GM13976 (cell line): ENCODE results near the gene SETDB2.
A peak's percentile ranks its signal among the peaks of the same experiment; 100 is the strongest.

ENCODE experiments used
- DNase-seq: peaks from one replicate; pipeline ENCODE4 v3.0.0; 2012; ENCODE audit warnings: low spot score
- in situ Hi-C: fragments of 300-500 bp; cut with MboI; formaldehyde crosslinking; loops from one replicate; pipeline ENCODE4 v1.12.0; 2022; ENCODE audit warnings: low sequenced_read_pairs, mixed read lengths, inconsistent platforms; ENCODE audit not compliant: unreplicated experiment
- TF ChIP-seq, protein P1 (sequence below): IDR thresholded peaks from 2 replicates; pipeline ENCODE4 v1.5.1; 2012; ENCODE audit warnings: borderline replicate concordance, mild to moderate bottlenecking; ENCODE audit not compliant: insufficient read depth; ENCODE audit errors: extremely low read depth, missing control alignments, control extremely low read depth

SETDB2 gene

GRCh38 chr13:49410477-49410876 is 33.6 kb upstream of the SETDB2 start:
- peak; percentile 24 for DNase-seq
- in situ Hi-C loops: no loop called here
- TF ChIP-seq, protein P1, sequence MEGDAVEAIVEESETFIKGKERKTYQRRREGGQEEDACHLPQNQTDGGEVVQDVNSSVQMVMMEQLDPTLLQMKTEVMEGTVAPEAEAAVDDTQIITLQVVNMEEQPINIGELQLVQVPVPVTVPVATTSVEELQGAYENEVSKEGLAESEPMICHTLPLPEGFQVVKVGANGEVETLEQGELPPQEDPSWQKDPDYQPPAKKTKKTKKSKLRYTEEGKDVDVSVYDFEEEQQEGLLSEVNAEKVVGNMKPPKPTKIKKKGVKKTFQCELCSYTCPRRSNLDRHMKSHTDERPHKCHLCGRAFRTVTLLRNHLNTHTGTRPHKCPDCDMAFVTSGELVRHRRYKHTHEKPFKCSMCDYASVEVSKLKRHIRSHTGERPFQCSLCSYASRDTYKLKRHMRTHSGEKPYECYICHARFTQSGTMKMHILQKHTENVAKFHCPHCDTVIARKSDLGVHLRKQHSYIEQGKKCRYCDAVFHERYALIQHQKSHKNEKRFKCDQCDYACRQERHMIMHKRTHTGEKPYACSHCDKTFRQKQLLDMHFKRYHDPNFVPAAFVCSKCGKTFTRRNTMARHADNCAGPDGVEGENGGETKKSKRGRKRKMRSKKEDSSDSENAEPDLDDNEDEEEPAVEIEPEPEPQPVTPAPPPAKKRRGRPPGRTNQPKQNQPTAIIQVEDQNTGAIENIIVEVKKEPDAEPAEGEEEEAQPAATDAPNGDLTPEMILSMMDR: no peak

- in situ Hi-C loops: no loop called here
- TF ChIP-seq, protein P1: no peak
- no peak for DNase-seq
These were observed 32.7 kb upstream of the SETDB2 start for GRCh38 chr13:49411353-49411752.

DNA sequence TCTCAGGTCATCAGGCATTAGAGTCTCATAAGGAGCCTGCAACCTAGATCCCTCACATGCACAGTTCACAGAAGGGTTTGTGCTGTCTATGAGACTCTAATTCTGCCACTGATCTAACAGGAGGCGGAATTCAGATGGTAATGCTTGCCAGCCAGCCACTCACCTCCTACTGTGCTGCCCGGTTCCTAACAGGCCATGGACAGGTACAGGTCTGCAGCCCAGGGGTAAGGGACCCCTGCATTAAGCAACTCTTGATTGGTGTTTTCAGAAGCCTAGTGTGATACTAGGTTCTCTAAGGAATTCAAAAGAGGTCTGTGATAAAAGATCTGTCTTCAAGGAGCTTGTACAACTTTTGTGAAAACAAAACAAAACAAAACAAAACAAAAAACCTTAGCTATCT is 31.3 kb upstream of the SETDB2 start:
- in situ Hi-C loops: no loop called here
- no peak for DNase-seq
- TF ChIP-seq, protein P1: no peak

- DNase-seq: no peak
- TF ChIP-seq, protein P1: no peak
- in situ Hi-C loops: no loop called here
These were observed 26.9 kb upstream of the SETDB2 start for GRCh38 chr13:49417161-49417560.

DNA sequence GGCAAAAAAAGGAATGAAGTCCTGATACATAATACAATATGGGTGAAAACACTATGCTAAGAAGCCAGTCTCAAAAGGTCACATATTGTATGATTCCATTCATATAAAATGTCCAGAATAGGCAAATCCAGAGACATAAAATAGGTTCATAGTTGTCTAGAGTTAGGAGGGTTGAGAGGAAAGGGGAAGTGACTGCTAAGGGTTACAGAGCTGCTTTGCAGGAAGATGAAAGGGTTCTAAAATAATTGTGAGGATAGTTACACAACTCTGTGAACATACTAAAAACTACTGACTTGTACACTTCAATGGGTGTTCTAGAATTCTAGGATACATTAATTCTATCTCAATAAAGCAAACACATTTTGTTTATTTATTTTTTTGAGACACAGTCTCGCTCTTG is 25.9 kb upstream of the SETDB2 start:
- no peak for DNase-seq
- TF ChIP-seq, protein P1: no peak
- in situ Hi-C loops: no loop called here

DNA sequence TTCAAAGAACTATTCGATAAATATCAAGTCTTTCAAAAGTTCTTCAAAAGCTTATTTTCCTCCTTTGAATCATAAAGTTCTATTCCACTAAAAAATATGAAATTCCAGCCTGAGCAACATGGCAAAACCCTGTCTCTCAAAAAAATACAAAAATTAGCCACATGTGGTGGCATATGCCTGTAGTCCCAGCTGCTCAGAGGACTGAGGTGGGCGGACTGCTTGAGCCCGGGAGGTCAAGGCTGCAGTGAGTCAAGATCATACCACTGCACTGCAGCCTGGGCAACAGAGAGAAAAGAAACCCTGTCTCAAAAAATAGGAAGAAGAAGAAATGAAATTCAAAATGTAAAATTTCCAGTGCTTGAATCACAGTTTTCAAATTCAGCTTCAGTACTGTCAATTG is 24.8 kb upstream of the SETDB2 start:
- DNase-seq: no peak
- in situ Hi-C loops: no loop called here
- TF ChIP-seq, protein P1: no peak

GRCh38 chr13:49421391-49421790 is 22.7 kb upstream of the SETDB2 start:
- TF ChIP-seq, protein P1: peak; percentile 30
- in situ Hi-C loops: no loop called here
- DNase-seq: peak; percentile 21
